ENCODE data around the gene KRT33B. TPM values are rescaled to one million over a fixed set of nuclear protein-coding genes. Genes with fewer than 3 reads are reported as not detected.

The KRT33B gene
- total RNA-seq, 1 experiment from 2014 or later: not detected

DNA sequence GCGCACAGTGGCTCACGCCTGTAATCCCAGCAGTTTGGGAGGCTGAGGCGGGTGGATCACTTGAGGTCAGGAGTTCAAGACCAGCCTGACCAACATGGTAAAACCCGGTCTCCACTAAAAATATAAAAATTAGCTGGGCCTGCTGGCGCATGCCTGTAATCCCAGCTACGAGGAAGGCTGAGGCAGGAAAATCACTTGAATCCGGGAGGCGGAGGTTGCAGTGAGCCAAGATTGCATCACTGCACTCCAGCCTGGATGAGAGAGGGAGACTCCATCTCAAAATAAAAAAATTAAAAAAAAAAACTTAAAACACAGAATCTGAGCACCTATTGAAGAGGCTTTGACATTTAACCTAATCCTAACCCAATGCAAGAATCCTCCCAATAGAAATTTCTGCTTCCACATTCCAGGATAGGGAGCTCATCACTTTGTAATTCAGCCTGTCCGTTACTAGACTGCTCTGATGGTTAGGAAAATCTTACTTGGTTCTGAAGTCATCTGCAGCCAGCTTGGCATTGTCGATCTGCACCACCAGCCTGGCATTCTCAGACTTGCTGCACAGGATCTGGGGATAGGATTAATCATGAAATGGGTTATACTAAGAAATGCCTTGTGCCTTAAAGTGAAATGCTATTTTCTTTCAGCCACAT lies 2.1 kb downstream of the KRT33B start:
- no peaks in the 10 kb centered on the region for H3K9me3 Mint-ChIP-seq (ENCODE audit: unreplicated experiment)
- H3K4me3 Mint-ChIP-seq (ENCODE audit: unreplicated experiment): no peak overlapping the region
- intact Hi-C loops (cut with micrococcal nuclease): no loop called here
- DNase-seq (ENCODE audit: unreplicated experiment): no peak
- ChIA-PET CTCF (interaction anchor here (0.6 kb wide), 1 partner anchor 1751 kb away, joined by 3 read pairs; no protein-coding TSS in a partner anchor), POLR2A (no interaction called here)
- H3K36me3 Mint-ChIP-seq (ENCODE audit: insufficient read depth, unreplicated experiment): no peaks in the 10 kb centered on the region
- H3K27me3 Mint-ChIP-seq (ENCODE audit: insufficient read depth, unreplicated experiment): peaks cover 23% of the 10 kb centered on the region
- TF ChIP-seq, protein P1, sequence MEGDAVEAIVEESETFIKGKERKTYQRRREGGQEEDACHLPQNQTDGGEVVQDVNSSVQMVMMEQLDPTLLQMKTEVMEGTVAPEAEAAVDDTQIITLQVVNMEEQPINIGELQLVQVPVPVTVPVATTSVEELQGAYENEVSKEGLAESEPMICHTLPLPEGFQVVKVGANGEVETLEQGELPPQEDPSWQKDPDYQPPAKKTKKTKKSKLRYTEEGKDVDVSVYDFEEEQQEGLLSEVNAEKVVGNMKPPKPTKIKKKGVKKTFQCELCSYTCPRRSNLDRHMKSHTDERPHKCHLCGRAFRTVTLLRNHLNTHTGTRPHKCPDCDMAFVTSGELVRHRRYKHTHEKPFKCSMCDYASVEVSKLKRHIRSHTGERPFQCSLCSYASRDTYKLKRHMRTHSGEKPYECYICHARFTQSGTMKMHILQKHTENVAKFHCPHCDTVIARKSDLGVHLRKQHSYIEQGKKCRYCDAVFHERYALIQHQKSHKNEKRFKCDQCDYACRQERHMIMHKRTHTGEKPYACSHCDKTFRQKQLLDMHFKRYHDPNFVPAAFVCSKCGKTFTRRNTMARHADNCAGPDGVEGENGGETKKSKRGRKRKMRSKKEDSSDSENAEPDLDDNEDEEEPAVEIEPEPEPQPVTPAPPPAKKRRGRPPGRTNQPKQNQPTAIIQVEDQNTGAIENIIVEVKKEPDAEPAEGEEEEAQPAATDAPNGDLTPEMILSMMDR (IDR thresholded peaks at IDR 0.05; ENCODE audit: unreplicated experiment): no peak
- no TSS peak for BruUV-seq (replicated peaks)
- H3K27ac Mint-ChIP-seq (ENCODE audit: low read depth, unreplicated experiment): no peak overlapping the region
- no peaks in the 10 kb centered on the region for H3K4me1 Mint-ChIP-seq (ENCODE audit: insufficient read depth, unreplicated experiment)

DNA sequence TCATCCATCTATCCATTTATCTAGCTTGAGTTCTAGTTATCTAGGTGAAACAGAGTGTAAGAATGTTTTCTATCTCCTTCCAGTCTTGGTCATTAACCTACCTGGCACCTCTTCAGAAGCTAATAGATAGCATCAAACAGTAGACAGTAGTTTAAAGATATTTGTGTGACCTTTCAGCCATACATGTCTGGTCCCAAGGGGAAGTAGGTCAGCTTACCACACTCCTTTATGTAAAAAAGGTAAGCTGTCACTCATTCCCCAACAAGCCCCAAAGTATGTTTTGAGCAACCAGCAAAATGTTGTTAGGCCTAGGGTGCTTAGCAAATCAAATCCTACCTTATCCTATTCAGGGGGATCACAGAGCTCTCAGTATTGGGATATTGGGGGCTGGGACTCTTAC lies 3.5 kb downstream of the KRT33B start:
- H3K4me3 Mint-ChIP-seq (ENCODE audit: unreplicated experiment): no peak overlapping the region
- DNase-seq (ENCODE audit: unreplicated experiment): no peak
- no TSS peak for BruUV-seq (replicated peaks)
- H3K36me3 Mint-ChIP-seq (ENCODE audit: insufficient read depth, unreplicated experiment): no peaks in the 10 kb centered on the region
- H3K27me3 Mint-ChIP-seq (ENCODE audit: insufficient read depth, unreplicated experiment): peaks cover 23% of the 10 kb centered on the region
- POLR2A ChIA-PET: no interaction called here
- no peaks in the 10 kb centered on the region for H3K9me3 Mint-ChIP-seq (ENCODE audit: unreplicated experiment)
- TF ChIP-seq, protein P1 (IDR thresholded peaks at IDR 0.05; ENCODE audit: unreplicated experiment): no peak
- CTCF ChIA-PET: interaction anchor here (0.5 kb wide), 1 partner anchor 43 kb away, joined by 3 read pairs; no protein-coding TSS in a partner anchor
- H3K4me1 Mint-ChIP-seq (ENCODE audit: insufficient read depth, unreplicated experiment): no peaks in the 10 kb centered on the region
- intact Hi-C loops (cut with micrococcal nuclease): no loop called here
- H3K27ac Mint-ChIP-seq (ENCODE audit: low read depth, unreplicated experiment): no peak overlapping the region

DNA sequence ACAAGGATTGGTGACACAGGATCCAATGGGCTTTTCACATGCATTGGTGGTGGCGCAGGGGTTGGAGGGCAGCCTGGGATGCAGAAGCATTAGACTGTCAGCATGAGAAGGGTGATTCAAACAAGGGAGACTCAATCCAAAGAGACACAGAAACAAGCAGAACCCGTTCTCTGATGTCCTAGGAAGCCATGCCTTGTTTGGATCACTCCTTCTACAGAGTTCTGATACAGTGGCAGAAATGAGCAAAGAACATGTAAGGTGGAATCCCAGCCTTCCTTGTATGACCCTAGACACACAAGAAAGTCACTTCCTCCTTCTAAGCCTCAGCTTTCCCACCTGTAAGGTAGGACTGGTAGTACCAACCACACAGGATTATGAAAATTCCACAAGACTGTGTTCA lies 5.7 kb downstream of the KRT33B start:
- no TSS peak for BruUV-seq (replicated peaks)
- H3K4me1 Mint-ChIP-seq (ENCODE audit: insufficient read depth, unreplicated experiment): no peaks in the 10 kb centered on the region
- no peaks in the 10 kb centered on the region for H3K36me3 Mint-ChIP-seq (ENCODE audit: insufficient read depth, unreplicated experiment)
- TF ChIP-seq, protein P1 (IDR thresholded peaks at IDR 0.05; ENCODE audit: unreplicated experiment): no peak
- ChIA-PET CTCF (no interaction called here), POLR2A (no interaction called here)
- no peak overlapping the region for H3K27ac Mint-ChIP-seq (ENCODE audit: low read depth, unreplicated experiment)
- H3K9me3 Mint-ChIP-seq (ENCODE audit: unreplicated experiment): no peaks in the 10 kb centered on the region
- intact Hi-C loops (cut with micrococcal nuclease): no loop called here
- H3K27me3 Mint-ChIP-seq (ENCODE audit: insufficient read depth, unreplicated experiment): peaks cover 27% of the 10 kb centered on the region
- H3K4me3 Mint-ChIP-seq (ENCODE audit: unreplicated experiment): no peak overlapping the region
- DNase-seq (ENCODE audit: unreplicated experiment): no peak

DNA sequence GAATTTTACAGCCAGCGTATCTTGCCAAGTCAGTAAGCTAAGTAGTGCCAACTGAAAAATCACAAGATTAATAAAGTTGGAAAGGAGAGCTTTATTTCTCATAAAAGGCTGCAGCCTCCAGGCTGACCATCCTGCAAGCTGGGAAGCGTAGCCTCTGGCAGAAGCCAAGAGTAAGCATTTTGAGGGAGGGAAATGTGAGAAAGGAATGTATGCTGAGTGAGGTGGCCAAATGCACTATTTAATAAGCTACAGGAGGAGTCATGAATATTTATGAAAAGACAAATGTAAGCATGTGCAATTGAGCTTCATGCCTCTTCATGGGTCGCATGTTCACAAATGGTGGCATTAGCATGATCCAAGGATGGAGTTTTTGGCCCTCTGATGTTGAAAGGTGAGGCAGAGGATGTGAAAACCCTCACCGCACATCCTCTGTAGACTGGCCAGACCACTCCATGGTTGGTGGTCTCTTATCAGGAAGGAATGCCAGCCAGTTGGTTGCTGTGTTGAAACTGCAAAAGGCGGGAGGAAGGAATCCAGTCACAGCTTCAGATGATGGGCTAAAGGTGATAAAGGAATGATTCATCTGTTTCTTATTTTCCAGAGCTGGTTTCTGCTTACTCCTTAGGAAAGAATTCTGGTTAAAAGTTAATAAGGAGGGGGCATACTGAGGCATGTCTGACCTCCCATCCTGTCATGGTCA lies 9.2 kb downstream of the KRT33B start:
- ChIA-PET CTCF (interaction anchor here (0.7 to 0.9 kb wide), 2 partner anchors 14 to 43 kb away, joined by 4 read pairs; no protein-coding TSS in a partner anchor), POLR2A (interaction anchor here (0.5 to 0.7 kb wide), 2 partner anchors 21 to 574 kb away, joined by 3 read pairs; no protein-coding TSS in a partner anchor)
- DNase-seq (ENCODE audit: unreplicated experiment): no peak
- TF ChIP-seq, protein P1 (IDR thresholded peaks at IDR 0.05; ENCODE audit: unreplicated experiment): no peak
- intact Hi-C loops (cut with micrococcal nuclease): no loop called here
- Mint-ChIP-seq H3K27ac (ENCODE audit: low read depth, unreplicated experiment) (no peak overlapping the region), H3K4me1 (ENCODE audit: insufficient read depth, unreplicated experiment) (no peaks in the 10 kb centered on the region), H3K9me3 (ENCODE audit: unreplicated experiment) (no peaks in the 10 kb centered on the region), H3K4me3 (ENCODE audit: unreplicated experiment) (no peak overlapping the region), H3K27me3 (ENCODE audit: insufficient read depth, unreplicated experiment) (peaks cover 17% of the 10 kb centered on the region), H3K36me3 (ENCODE audit: insufficient read depth, unreplicated experiment) (no peaks in the 10 kb centered on the region)
- BruUV-seq (replicated peaks): no TSS peak

All from MCF 10A (cell line).